Effector CD8-positive, alpha-beta T cell (primary cell): ENCODE results near the gene MESP1.
"Not testable (repeated sequence)": the region's sequence is repeated elsewhere in the genome, so short reads cannot be mapped to it uniquely, and the experiment has no call there.

Source experiments
- DNase-seq: peaks from one replicate; lab custom pipeline; 2025; lab: John Stamatoyannopoulos, UW
- total RNA-seq, 4 experiments: gene quantifications; one replicate each; lab custom pipeline; 2026; lab: John Stamatoyannopoulos, UW

The MESP1 gene
- total RNA-seq, result 0.71 to 1.3 (median 1.00) reads per million in 4 experiments

DNA sequence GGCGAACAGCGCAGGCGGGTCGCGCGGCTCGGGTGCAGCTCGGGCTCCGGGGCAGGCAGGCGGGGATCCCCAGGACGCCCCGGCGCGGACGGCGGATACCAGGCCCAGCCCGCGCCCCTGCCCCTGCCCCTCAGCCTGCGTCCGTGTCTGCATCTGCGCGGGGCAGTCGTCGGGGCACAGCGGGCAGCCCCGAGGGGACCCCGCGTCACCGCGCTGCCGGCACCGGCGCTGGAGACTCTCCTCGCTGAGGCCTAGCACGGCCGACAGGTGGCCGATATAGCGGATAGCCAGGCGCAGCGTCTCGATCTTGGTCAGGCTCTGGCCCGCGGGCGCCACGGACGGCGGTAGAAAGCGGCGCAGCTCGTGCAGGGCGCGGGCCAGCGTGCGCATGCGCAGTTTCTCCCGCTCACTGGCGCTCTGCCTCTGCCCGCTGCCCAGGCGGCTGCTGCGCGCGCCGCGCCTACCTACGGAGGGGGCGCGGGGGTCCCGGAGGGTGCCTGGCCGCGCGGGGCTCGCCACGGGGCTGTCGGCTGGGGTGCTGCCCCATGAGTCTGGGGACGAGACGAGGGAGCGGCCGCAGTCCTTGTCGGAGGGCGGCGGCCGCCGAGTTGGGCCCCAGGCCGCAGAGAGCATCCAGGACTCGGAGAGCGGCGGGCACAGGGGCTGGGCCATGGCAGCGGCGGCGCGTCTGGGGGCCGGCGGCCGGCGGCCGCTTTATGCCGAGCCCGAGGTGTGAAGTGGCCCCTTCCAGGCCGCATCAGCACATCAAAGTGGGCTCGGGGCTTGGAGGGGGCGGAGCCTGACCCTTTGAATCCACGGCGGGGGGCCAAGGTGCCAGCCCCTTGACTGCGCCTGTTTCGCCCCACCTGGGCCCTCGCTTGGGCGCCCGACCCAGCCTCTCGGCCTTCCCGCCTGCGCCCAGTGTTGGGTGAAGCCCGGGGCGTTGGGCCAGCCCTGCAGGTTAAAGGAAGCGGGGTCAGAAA, at the start of gene MESP1:
Gene MESP1 (minus strand): TSS at position 690 of the 983 bp plus-strand sequence. CDS start 18 bp downstream, at position 672.
- peak; percentile 72 for DNase-seq

DNA sequence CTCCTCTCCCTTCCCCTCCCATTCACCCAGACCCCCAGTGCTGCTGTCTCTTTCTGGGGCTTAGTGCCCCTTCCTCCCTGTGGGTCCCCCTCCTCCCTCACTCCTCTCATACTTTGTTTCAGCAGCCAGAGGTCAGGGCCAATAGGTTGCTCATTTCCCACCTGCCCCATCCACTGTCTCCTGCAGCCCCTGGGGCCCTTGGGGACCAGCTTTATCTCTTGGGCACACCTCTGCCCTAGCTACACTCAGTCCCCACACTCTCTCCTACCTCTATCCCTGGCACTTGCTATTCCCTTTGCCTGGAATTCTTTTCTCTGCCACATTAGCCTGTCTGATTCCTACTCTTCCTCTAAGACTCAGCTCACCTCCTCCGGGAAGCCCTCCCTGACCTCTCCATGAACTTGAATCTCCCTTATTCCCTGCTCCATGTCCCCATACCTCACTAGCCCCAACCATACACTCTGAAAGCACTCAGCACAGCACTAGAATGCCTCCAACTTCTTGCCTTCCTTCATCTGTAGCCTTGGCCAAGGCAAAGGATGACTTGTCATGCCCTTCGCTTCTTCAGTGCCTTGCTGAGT, 49.0 kb upstream of the MESP1 start:
- no peak for DNase-seq

DNA sequence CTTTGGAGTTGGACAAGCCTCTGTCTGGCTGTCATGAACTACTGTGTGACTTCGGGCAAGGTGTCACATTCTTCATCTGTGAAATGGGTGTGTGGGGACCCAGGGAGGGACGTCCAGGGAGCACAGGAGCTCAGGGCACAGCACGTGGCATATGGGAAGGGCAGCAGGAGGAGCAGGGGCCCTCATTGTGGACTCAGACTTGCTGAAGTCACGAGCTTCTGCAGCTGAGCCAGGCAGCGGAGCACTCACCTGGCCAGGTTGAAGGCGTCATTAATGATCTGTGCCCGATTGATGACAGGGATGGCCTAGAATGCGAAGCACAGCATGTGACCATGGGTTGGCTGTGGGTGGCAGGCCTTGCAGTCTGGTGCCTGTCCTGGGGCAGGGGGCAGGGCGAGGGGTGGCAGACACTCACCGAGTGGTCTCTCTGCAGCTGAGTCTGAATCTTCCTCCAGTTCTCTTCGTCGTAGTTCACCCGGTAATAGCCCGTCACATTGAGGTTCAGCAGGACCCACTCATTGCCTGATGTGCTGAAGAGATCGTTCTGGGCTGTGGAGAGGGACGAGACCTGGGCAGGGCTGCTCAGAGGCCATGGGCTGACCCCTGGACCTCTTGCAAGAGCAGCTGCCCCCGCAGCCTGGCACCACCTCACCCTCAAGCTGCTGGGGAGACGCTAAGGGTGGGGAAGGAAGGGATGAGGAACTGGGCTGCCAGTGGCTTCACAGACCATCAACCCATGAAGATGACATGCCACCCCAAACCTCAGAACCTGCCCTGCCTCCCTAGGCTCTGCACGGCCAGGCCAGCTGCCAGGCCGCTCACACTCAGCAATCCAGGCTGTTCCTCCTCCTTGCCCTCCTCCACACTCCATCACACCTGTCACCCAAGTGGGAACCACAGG, 48.2 kb upstream of the MESP1 start:
- DNase-seq, result no peak

DNA sequence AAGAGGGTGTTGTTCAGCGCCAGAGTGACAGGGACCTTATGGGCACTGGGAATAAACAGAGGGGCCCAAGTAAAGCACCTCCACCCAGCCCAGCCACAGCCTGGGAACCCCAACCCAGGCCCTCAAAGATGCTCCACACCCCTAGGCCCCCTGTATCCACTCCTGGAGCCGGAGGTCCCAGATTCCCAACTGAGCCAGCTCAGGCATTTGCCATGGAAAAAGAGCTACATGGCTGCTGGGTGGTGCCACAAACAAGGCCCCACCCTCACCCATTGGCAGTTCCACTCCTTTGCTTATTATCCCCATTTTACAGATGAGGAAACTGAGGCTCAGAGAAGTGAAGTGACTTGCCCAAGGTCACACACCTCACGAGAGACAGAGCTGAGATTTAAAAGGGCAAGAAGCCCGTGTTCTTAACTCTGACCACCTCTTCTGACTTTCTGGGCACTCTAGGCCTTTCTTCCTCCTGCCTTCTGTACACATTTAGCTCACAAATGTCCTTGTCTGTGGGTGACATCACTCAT, 46.7 kb upstream of the MESP1 start:
- no peak for DNase-seq

DNA sequence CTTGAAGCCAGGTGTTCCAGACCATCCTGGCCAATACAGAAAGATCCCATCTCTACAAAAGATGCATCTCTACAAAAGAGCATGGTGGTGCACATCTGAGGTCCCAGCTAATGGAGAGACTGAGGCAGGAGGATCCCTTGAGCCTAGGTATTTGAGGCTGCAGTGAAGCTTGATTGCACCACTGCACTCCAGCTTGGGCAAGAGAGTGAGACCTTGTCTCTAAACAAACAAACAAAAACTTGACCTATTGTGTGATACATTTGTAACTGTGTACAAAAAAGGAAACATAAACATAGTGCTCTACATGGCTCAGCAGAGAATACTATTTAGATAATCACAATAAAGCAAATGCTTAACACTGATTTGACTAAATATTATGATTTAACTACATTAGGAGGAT, 44.9 kb upstream of the MESP1 start:
- no peak for DNase-seq

DNA sequence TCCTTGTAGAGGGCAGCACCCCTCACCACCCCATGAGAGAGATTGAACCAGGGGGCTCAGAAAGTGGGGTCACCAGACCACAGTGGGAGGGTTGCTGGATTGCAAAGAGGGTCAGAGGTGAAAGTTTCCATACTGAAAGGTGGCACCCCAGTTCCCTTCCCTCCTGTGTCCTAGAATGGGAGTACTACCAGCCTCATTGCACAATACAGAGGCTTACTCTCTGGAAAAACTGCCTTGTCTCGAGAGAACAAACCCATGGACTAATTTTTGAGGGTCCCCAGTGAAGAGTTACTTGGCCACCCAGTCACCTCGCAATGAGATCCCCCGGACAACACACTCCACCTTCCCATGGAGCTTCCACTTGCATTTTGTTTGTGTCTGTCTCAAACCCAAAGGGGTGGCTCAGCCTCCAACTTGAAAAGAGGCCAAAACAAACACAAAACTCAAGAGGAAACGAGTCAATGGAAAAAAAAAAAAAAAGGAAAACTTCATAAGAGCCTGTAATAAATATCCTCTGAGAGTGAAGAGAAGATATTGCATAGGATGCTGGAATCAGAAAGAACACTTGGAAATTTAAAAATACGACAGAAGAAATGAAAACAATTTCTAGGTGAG, 43.7 kb upstream of the MESP1 start:
- no peak for DNase-seq

DNA sequence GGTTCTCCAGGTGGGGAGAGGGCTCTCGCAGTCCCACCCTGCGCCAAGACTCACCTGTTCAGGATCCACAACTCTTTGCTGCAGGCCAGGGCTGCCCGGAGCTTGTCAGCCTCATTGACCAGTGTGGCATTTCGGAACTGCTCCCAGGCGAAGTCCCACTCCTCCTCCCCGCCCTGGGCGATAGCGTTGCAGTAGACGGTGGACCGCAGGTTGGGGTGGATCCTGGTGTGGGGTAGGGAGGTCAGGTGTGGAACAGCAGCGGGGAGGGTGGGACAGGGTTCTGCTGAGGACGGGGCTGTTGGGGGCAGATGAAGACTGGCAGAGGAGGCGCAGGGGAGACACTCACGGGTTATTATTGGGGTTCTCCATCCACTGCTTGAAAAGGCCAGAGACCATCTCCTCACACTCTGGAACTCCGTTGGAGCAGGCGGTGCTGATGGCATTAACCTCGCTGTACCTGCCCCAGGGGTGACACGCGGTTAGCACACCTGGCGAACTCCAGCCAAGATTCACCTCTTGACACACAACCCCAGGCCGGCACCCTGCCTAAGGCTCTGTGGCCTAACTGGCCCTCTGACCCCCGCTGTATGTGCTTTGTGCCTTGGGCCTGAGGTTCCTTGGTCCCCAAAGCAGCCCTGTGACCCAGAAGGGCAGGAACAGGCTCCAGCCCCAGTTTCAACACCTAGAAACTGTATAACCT, 41.2 kb upstream of the MESP1 start:
- no peak for DNase-seq

DNA sequence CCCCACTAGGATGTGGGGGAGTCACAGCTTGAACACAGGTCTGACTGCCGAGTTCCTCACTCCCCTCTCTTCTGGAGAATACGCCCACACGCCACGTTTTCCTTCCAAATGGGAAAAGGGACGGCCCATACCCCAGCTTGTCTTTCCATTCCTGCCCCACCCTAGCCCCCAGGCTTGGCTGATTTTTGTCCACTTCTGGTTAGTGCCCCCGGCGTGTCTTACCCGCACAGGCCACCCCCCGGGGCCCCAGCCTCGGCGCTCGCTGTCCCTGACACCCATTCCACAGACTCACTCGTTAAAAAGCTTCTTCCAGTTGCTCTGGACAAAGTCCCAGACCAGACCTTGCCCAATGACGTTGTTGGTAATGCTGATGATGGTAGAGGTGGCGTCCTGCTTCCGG, 39.6 kb upstream of the MESP1 start:
- no peak for DNase-seq

- no peak for DNase-seq
Observed at GRCh38 chr15:89790206-89790605, 39.2 kb upstream of the MESP1 start.

GRCh38 chr15:89788585-89788984, 37.5 kb upstream of the MESP1 start:
- DNase-seq, result not testable (repeated sequence)

DNA sequence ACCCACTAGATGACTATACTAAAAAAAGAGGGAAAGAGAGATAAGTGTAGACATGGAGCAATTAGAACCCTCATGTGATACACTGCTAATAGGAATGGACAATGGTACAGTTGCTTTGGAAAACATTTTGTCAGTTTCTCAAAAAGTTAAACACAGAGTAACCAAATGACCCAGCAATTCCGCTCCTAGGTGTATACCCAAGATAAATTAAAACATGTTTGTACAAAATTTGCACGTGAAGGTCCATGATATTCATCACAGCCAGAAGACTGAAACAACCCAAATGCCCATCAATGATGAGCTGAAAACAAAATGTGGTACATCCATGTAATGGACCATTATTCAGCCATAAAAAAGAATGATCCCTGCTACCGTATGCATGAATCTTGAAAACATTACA, 36.9 kb upstream of the MESP1 start:
- no peak for DNase-seq

GRCh38 chr15:89785774-89786140, 34.7 kb upstream of the MESP1 start:
- DNase-seq, result no peak

DNA sequence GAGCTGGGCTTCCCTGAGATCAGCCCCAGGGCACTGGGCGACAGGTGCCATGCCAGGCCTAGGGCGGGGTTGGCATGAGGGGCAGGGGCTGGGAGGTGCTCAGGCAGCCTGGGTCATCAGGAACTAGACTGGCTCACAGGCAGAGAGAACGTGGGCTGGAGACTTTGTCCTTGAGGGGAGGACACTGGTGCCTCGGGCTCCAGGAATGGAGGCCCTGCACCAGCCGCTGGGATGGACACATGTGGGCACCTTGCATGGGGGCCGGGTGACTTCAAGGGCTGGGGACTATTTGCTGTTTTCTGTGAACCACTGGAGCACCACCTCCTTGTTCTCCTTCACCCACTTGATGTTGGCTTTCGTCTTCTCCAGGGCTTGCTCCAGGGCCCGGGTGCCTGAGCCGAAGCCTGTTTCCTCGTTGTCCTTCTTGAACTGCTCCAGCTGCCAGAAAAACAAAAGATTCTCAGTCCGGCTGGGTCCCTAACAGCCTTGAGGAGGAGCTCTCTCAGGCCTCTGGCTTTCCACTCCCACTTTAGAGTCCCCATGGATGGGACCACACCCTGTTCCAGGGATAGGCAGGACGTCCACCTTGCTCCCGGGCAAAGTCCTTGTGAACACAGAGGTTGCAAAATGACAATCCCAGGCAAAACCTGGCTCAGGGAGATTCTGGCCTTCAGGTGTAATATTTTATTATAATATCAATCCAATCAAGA, 34.2 kb upstream of the MESP1 start:
- DNase-seq, result no peak

- no peak for DNase-seq
Observed at GRCh38 chr15:89784686-89784960, 33.6 kb upstream of the MESP1 start.

DNA sequence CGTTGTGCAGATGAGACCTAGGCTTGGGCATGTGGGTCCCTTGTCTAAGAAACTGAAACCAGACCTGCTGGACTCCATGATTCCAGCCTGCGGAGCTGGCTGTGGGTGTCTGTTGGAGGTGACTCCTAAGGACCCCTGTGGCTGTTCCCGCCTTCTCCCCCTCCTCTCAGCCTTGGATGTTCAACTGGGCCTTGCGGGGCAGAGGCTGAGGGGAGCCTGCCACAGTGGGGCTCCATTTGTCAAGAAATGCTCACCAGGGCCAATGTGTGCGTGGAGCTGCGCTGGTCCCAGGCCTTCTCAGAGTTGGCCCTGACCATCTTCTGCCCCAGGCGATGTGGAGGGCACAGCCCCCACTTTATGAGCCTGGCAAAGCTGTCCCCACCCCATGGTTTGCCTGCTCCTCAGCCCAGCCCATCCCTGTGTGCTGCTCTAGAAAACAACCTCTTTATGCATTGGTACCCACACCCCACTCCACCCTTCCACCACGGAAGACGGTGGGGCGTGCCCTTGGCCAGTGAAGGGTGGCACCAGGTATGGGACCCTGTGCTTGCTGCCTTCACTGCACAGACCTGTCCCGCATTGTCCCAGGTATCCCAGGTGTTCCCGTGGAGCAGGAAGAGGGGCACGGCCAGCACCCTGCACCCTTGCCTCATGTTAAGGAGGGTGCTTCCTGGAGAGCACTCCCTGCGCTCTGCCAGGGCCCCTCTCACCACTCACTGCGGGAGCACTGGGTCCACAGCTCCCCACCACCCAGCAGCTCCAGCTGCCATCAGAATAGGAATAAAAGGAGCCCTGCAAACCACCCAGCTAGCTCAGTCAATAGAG, 33.0 kb upstream of the MESP1 start:
- DNase-seq, result no peak

DNA sequence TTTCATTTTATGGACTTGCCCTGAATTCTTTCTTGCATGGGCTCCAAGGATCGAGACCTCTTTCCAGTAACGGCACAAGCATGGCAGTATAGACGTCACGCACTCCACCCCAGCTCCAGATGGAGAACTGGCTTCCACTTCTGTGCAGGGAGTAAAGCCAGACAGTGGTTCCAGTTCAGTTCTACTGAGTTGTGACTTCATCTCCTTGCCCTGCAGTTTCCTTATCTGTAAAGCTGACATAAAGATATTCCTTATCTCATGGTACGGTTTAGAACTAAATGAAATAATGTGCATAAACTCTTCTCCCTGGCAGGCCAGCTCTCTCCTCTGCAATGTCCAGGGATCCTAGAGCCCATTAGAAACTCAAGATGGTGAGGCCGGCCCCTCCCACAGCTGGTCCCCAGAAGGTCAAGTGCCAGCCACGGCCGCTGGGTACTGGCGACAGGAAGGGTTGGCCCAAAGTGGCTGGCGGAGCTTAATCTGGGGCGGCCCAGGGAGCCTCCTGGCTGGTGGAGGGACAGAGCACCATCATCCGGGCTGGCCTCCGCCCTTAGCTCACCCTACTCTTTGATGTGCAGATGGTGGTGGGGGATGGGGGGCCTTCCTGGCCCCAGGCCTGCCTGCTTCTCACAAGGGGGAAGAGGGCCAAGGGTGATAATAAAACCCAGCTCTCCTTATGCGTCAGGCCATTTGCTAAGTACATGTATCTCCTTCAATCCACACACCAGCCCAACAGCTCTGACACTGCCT, 32.2 kb upstream of the MESP1 start:
- no peak for DNase-seq

GRCh38 chr15:89782619-89782950, 31.5 kb upstream of the MESP1 start:
- not testable (repeated sequence) for DNase-seq

DNA sequence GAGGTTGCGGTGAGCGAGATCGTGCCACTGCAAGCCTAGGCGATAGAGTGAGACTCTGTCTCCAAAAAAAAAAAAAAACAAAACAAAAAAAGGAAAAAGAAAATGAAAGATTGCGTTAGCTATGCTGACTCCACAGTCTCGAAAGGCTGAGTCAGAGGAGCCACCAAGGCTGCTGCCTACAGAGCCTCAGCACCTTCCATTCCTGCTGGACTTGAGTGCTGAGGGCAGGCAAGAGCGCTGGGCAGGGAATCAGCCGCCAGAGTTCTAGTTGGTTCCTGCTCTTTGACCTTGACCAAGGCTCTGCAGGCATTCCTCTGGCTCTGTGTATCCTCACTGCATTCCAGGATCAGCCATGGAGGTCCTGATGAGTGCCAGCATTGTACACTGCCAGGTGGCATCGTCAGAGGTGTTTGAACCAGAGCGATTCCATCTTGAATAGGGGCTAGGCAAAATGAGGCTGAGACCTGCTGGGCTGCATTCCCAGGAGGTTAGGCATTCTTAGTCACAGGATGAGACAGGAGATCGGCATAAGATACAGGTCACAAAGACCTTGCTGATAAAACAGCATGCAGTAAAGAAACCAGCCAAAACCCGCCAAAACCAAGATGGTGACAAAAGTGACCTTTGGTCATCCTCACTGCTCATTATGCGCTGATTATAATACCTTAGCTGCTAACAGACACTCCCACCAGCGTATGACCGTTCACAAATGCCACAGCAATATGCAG, 31.0 kb upstream of the MESP1 start:
- DNase-seq, result no peak
